ENCODE results near the gene ABHD14A. TPM values are rescaled to one million over a fixed set of nuclear protein-coding genes. Genes with fewer than 3 reads are reported as not detected.

ABHD14A gene
- total and polyA plus RNA-seq, 2 of the 13 experiments (the other 11 are each of a cell fraction or from before 2014, with no cell fraction given): 29.5 to 46.9 TPM

DNA sequence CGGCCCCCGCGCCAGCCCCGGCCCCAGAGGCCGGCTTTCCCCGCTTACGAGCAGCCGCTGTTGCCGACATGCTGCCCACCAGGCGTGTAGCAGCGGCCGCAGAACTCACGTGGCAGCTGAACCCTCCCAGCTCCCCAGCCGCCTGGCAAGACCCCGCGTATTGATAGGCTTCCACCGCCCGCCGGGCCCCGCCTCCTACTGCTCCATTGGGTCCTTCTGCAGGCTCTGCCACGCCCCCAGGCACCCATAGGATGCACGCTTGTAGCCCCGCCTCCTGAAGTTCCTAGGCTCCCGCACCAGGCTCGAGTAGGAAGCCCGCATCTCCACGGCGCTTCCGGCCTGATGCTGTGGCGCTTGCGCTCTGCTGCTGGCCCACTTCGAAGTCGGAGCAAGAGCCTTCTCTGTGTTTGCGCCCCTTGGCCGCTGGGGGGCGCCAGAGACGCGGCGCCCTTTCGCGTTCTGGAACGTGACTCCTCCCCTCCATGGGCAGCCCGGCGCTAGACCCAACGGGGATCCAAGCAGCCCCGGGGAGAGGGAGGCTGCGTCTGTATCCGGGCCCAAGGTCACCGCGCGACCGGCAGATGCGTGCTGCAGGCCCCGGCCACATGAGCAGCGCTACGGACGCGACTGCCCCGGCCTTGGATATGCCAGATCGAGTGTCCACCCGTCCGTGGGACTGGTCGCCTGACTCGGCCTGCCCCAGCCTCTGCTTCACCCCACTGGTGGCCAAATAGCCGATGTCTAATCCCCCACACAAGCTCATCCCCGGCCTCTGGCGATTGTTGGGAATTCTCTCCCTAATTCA lies 32.9 kb upstream of the ABHD14A start, which contains the start of the genes PARP3 and RRP9 (continued):
- TF ChIP-seq ZSCAN21 (CRISPR knock-in tag; IDR thresholded peaks at IDR 0.05; ENCODE audit: borderline replicate concordance): peak; percentile 50; the same call in 1 of the 2 replicates
- peak; percentile 95 for TF ChIP-seq ZNF598 (CRISPR knock-in tag; IDR thresholded peaks at IDR 0.05; ENCODE audit: borderline replicate concordance)
- TF ChIP-seq ZNF234 (CRISPR knock-in tag; conservative IDR thresholded peaks at IDR 0.05): no peak
- peak; percentile 85; the same call in 1 of the 2 replicates for TF ChIP-seq ELF4 (CRISPR knock-in tag; IDR thresholded peaks at IDR 0.05; ENCODE audit: borderline replicate concordance)
- peak; percentile 64 for TF ChIP-seq ZNF746 (CRISPR knock-in tag; IDR thresholded peaks at IDR 0.05)
- peak; percentile 85; the same call in 1 of the 2 replicates for TF ChIP-seq GTF3A (CRISPR knock-in tag; conservative IDR thresholded peaks at IDR 0.05)
- TF ChIP-seq PHB2 (IDR thresholded peaks at IDR 0.05; ENCODE audit: partially characterized antibody): no peak
- peak; percentile 76; the same call in 1 of the 2 replicates for TF ChIP-seq MTA1 (CRISPR knock-in tag; IDR thresholded peaks at IDR 0.05; ENCODE audit: borderline replicate concordance)
- TF ChIP-seq ZNF646 (CRISPR knock-in tag; IDR thresholded peaks at IDR 0.05): no peak
- peak; percentile 55; the same call in 1 of the 2 replicates for TF ChIP-seq ZFP90 (CRISPR knock-in tag; IDR thresholded peaks at IDR 0.05; ENCODE audit: borderline replicate concordance)
- TF ChIP-seq ZNF543 (CRISPR knock-in tag; IDR thresholded peaks at IDR 0.05): peak; percentile 85
- peak; percentile 98 for TF ChIP-seq ZMAT3 (CRISPR knock-in tag; conservative IDR thresholded peaks at IDR 0.05)
- no peak for TF ChIP-seq SRF (IDR thresholded peaks at IDR 0.05; ENCODE audit: low read depth, low read length)
- peak; percentile 85; the same call in 1 of the 2 replicates for TF ChIP-seq ZNF569 (CRISPR knock-in tag; IDR thresholded peaks at IDR 0.05; ENCODE audit: borderline replicate concordance)
- no peak for TF ChIP-seq ZNF562 (CRISPR knock-in tag; IDR thresholded peaks at IDR 0.05; ENCODE audit: borderline replicate concordance)
- TF ChIP-seq ZNF557 (CRISPR knock-in tag; IDR thresholded peaks at IDR 0.05): no peak
- peak; percentile 91 for TF ChIP-seq YEATS4 (CRISPR knock-in tag; IDR thresholded peaks at IDR 0.05; ENCODE audit: borderline replicate concordance)
- no peak for TF ChIP-seq MZF1 (CRISPR knock-in tag; IDR thresholded peaks at IDR 0.05; ENCODE audit: borderline replicate concordance)
- TF ChIP-seq ARNT (IDR thresholded peaks at IDR 0.05): no peak
- peak; percentile 78 for TF ChIP-seq PAXIP1 (CRISPR knock-in tag; conservative IDR thresholded peaks at IDR 0.05)

Data from HepG2 (cell line).